ENCODE data around the gene INMT.

INMT gene

GRCh38 chr7:30750010-30750409 is 1.9 kb upstream of the INMT start:
- Histone ChIP-seq H3K36me3 (replicated peaks in 1 of 2; ENCODE audit: control insufficient read depth in 2 of 2, insufficient read depth in 2 of 2, low read length in 2 of 2) (no peaks in the 10 kb centered on the region), H2AFZ (ENCODE audit: low read length) (no peak overlapping the region), H3K4me2 (ENCODE audit: insufficient read depth, low read length, poor library complexity, severe bottlenecking) (no peak overlapping the region), H3K9me3 (replicated peaks in 1 of 2; ENCODE audit: control insufficient read depth in 2 of 2, insufficient read depth in 1 of 2, low read depth in 1 of 2, low read length in 2 of 2) (peaks cover 0 to 2% of the 10 kb centered on the region in 2 donors), H2BK120ac (ENCODE audit: low read depth, low read length) (no peak overlapping the region), H4K91ac (ENCODE audit: low read depth, low read length, poor library complexity) (no peak overlapping the region), H3K4me1 (ENCODE audit: control insufficient read depth in 2 of 2, insufficient read depth in 1 of 2, low read depth in 1 of 2, low read length in 2 of 2) (no peaks in the 10 kb centered on the region), H2AK5ac (ENCODE audit: low read depth, low read length) (no peak overlapping the region), H3K23ac (ENCODE audit: low read depth, low read length, poor library complexity) (no peak overlapping the region), H3K4ac (ENCODE audit: low read length) (no peak overlapping the region), H3K18ac (ENCODE audit: low read length) (no peak overlapping the region), H4K8ac (ENCODE audit: low read depth, low read length) (no peak overlapping the region), H2BK5ac (ENCODE audit: low read length) (no peak overlapping the region), H3K79me1 (ENCODE audit: low read depth, low read length) (no peaks in the 10 kb centered on the region), H3K4me3 (ENCODE audit: low read length in 2 of 2) (no peak overlapping the region), H3K14ac (ENCODE audit: low read length) (no peak overlapping the region), H2BK12ac (ENCODE audit: low read length) (no peak overlapping the region), H3K27ac (replicated peaks; ENCODE audit: low read length) (no peak overlapping the region), H3K27me3 (ENCODE audit: control insufficient read depth in 3 of 3, insufficient read depth in 3 of 3, low read depth in 1 of 3, low read length in 3 of 3) (peaks cover 0 to 6% (median 0%) of the 10 kb centered on the region in 3 experiments), H3K9ac (ENCODE audit: low read depth, low read length, poor library complexity) (no peak overlapping the region), H2BK15ac (ENCODE audit: low read length) (no peak overlapping the region)
- DNase-seq (ENCODE audit: low spot score), result no peak
- no CpG with 5 or more reads among the region's 2 CpGs for WGBS, 2 donors (ENCODE audit: extremely low coverage in 2 of 2, insufficient read length in 2 of 2, insufficient replicate concordance in 1 of 2)

- Histone ChIP-seq H2BK5ac (ENCODE audit: low read length) (no peak overlapping the region), H4K91ac (ENCODE audit: low read depth, low read length, poor library complexity) (no peak overlapping the region), H4K8ac (ENCODE audit: low read depth, low read length) (no peak overlapping the region), H3K4me2 (ENCODE audit: insufficient read depth, low read length, poor library complexity, severe bottlenecking) (no peak overlapping the region), H3K27me3 (ENCODE audit: control insufficient read depth in 3 of 3, insufficient read depth in 3 of 3, low read depth in 1 of 3, low read length in 3 of 3) (peaks cover 0 to 6% (median 0%) of the 10 kb centered on the region in 3 experiments), H3K18ac (ENCODE audit: low read length) (no peak overlapping the region), H3K27ac (replicated peaks; ENCODE audit: low read length) (no peak overlapping the region), H3K79me1 (ENCODE audit: low read depth, low read length) (no peaks in the 10 kb centered on the region), H3K9ac (ENCODE audit: low read depth, low read length, poor library complexity) (no peak overlapping the region), H3K36me3 (replicated peaks in 1 of 2; ENCODE audit: control insufficient read depth in 2 of 2, insufficient read depth in 2 of 2, low read length in 2 of 2) (no peaks in the 10 kb centered on the region), H3K4me1 (ENCODE audit: control insufficient read depth in 2 of 2, insufficient read depth in 1 of 2, low read depth in 1 of 2, low read length in 2 of 2) (no peaks in the 10 kb centered on the region), H3K4me3 (ENCODE audit: low read length in 2 of 2) (no peak overlapping the region), H3K9me3 (replicated peaks in 1 of 2; ENCODE audit: control insufficient read depth in 2 of 2, insufficient read depth in 1 of 2, low read depth in 1 of 2, low read length in 2 of 2) (peaks cover 0 to 2% of the 10 kb centered on the region in 2 donors), H2AK5ac (ENCODE audit: low read depth, low read length) (no peak overlapping the region), H3K23ac (ENCODE audit: low read depth, low read length, poor library complexity) (peak overlapping the region; percentile 26), H3K14ac (ENCODE audit: low read length) (no peak overlapping the region), H3K4ac (ENCODE audit: low read length) (no peak overlapping the region), H2BK120ac (ENCODE audit: low read depth, low read length) (no peak overlapping the region), H2BK15ac (ENCODE audit: low read length) (no peak overlapping the region), H2BK12ac (ENCODE audit: low read length) (no peak overlapping the region), H2AFZ (ENCODE audit: low read length) (peak overlapping the region; percentile 73)
- DNase-seq (ENCODE audit: low spot score), result no peak
- no CpG with 5 or more reads among the region's 16 CpGs for WGBS, 2 donors (ENCODE audit: extremely low coverage in 2 of 2, insufficient read length in 2 of 2, insufficient replicate concordance in 1 of 2)
Observed at GRCh38 chr7:30750683-30751650, 968 bp upstream of the INMT start.

- Histone ChIP-seq H3K4ac (ENCODE audit: low read length) (no peak overlapping the region), H3K4me3 (ENCODE audit: low read length in 2 of 2) (no peak overlapping the region), H3K27ac (replicated peaks; ENCODE audit: low read length) (no peak overlapping the region), H3K9ac (ENCODE audit: low read depth, low read length, poor library complexity) (no peak overlapping the region), H2AK5ac (ENCODE audit: low read depth, low read length) (no peak overlapping the region), H2BK15ac (ENCODE audit: low read length) (no peak overlapping the region), H3K36me3 (replicated peaks in 1 of 2; ENCODE audit: control insufficient read depth in 2 of 2, insufficient read depth in 2 of 2, low read length in 2 of 2) (peaks cover 0 to 2% of the 10 kb centered on the region in 2 donors), H3K4me1 (ENCODE audit: control insufficient read depth in 2 of 2, insufficient read depth in 1 of 2, low read depth in 1 of 2, low read length in 2 of 2) (no peaks in the 10 kb centered on the region), H3K14ac (ENCODE audit: low read length) (no peak overlapping the region), H2BK5ac (ENCODE audit: low read length) (no peak overlapping the region), H3K9me3 (replicated peaks in 1 of 2; ENCODE audit: control insufficient read depth in 2 of 2, insufficient read depth in 1 of 2, low read depth in 1 of 2, low read length in 2 of 2) (peaks cover 0 to 2% of the 10 kb centered on the region in 2 donors), H2BK120ac (ENCODE audit: low read depth, low read length) (no peak overlapping the region), H3K23ac (ENCODE audit: low read depth, low read length, poor library complexity) (no peak overlapping the region), H4K8ac (ENCODE audit: low read depth, low read length) (no peak overlapping the region), H3K79me1 (ENCODE audit: low read depth, low read length) (no peaks in the 10 kb centered on the region), H4K91ac (ENCODE audit: low read depth, low read length, poor library complexity) (no peak overlapping the region), H3K27me3 (ENCODE audit: control insufficient read depth in 3 of 3, insufficient read depth in 3 of 3, low read depth in 1 of 3, low read length in 3 of 3) (peaks cover 0 to 6% (median 0%) of the 10 kb centered on the region in 3 experiments), H2AFZ (ENCODE audit: low read length) (no peak overlapping the region), H3K18ac (ENCODE audit: low read length) (no peak overlapping the region), H3K4me2 (ENCODE audit: insufficient read depth, low read length, poor library complexity, severe bottlenecking) (no peak overlapping the region), H2BK12ac (ENCODE audit: low read length) (no peak overlapping the region)
- no peak for DNase-seq (ENCODE audit: low spot score)
- WGBS, 2 donors (ENCODE audit: extremely low coverage in 2 of 2, insufficient read length in 2 of 2, insufficient replicate concordance in 1 of 2), result no CpG with 5 or more reads among the region's 6 CpGs
Observed at GRCh38 chr7:30752484-30752883, 549 bp downstream of the INMT start.

- H3K4me3 ChIP-seq (ENCODE audit: low read length in 2 of 2), result no peak overlapping the region
Observed at GRCh38 chr7:30752979-30753378, 1.0 kb downstream of the INMT start.

More at GRCh38 chr7:30752979-30753378, 1.0 kb downstream of the INMT start:
- Histone ChIP-seq H3K4me1 (ENCODE audit: control insufficient read depth in 2 of 2, insufficient read depth in 1 of 2, low read depth in 1 of 2, low read length in 2 of 2) (no peaks in the 10 kb centered on the region), H3K9me3 (replicated peaks in 1 of 2; ENCODE audit: control insufficient read depth in 2 of 2, insufficient read depth in 1 of 2, low read depth in 1 of 2, low read length in 2 of 2) (peaks cover 0 to 3% of the 10 kb centered on the region in 2 donors), H3K18ac (ENCODE audit: low read length) (no peak overlapping the region), H3K79me1 (ENCODE audit: low read depth, low read length) (no peaks in the 10 kb centered on the region), H2BK15ac (ENCODE audit: low read length) (no peak overlapping the region), H3K23ac (ENCODE audit: low read depth, low read length, poor library complexity) (no peak overlapping the region), H3K4ac (ENCODE audit: low read length) (no peak overlapping the region), H4K8ac (ENCODE audit: low read depth, low read length) (no peak overlapping the region), H3K27ac (replicated peaks; ENCODE audit: low read length) (no peak overlapping the region), H3K4me2 (ENCODE audit: insufficient read depth, low read length, poor library complexity, severe bottlenecking) (no peak overlapping the region), H2BK120ac (ENCODE audit: low read depth, low read length) (no peak overlapping the region), H3K27me3 (ENCODE audit: control insufficient read depth in 3 of 3, insufficient read depth in 3 of 3, low read depth in 1 of 3, low read length in 3 of 3) (peaks cover 0 to 6% (median 0%) of the 10 kb centered on the region in 3 experiments), H3K9ac (ENCODE audit: low read depth, low read length, poor library complexity) (no peak overlapping the region), H2AFZ (ENCODE audit: low read length) (no peak overlapping the region), H3K36me3 (replicated peaks in 1 of 2; ENCODE audit: control insufficient read depth in 2 of 2, insufficient read depth in 2 of 2, low read length in 2 of 2) (peaks cover 0 to 2% of the 10 kb centered on the region in 2 donors), H2BK5ac (ENCODE audit: low read length) (no peak overlapping the region), H3K14ac (ENCODE audit: low read length) (no peak overlapping the region), H2BK12ac (ENCODE audit: low read length) (no peak overlapping the region), H4K91ac (ENCODE audit: low read depth, low read length, poor library complexity) (no peak overlapping the region), H2AK5ac (ENCODE audit: low read depth, low read length) (no peak overlapping the region)
- no peak for DNase-seq (ENCODE audit: low spot score)
- WGBS, 2 donors (ENCODE audit: extremely low coverage in 2 of 2, insufficient read length in 2 of 2, insufficient replicate concordance in 1 of 2), result no CpG with 5 or more reads among the region's 5 CpGs
